HG03175 (cell line): ENCODE results near the gene IGF1R.

Experiments used
- ATAC-seq: cut with Tn5 transposase; IDR thresholded peaks from one replicate; pipeline ENCODE4 v1.9.1; 2021; ENCODE audit warnings: mild to moderate bottlenecking, moderate library complexity; ENCODE audit not compliant: unreplicated experiment

Gene IGF1R

DNA sequence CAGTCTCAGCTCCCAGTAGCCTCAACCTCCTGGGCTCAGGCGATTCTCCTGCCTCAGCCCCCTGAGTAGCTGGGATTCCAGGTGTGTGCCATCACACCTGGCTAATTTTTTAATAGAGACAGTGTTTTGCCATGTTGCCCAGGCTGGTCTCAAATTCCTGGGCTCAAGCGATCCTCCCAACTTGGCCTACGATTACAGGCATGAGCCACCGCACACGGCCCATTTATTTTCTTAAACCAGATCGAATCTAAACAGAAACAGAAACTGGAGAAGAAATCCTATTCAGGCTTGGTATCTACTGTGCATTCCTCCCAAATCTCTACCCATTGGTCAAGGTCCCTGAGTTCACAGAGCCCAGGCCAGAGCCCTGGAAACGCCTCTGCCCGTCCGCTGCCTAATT lies 285.1 kb downstream of the IGF1R start:
- ATAC-seq, result no peak

DNA sequence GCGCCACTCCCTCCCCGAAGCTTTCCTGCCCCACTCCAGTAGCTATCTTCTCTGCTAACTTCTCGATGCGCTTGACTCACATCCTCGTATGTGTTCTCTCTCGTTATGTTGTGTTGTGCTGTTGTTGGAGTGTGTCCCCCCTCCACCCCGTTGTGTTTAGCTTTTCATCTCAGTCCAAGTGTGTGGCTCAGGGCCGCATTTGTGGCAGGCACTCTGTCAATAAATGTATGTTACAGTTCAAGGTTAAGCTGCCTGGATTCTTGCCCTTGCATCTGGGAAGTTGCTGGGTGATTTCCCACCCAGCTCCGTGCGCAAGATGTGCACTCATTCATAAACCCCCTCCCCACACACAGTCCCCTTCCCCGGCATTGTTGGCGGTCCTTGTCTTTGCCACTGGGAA lies 287.4 kb downstream of the IGF1R start:
- ATAC-seq, result no peak

DNA sequence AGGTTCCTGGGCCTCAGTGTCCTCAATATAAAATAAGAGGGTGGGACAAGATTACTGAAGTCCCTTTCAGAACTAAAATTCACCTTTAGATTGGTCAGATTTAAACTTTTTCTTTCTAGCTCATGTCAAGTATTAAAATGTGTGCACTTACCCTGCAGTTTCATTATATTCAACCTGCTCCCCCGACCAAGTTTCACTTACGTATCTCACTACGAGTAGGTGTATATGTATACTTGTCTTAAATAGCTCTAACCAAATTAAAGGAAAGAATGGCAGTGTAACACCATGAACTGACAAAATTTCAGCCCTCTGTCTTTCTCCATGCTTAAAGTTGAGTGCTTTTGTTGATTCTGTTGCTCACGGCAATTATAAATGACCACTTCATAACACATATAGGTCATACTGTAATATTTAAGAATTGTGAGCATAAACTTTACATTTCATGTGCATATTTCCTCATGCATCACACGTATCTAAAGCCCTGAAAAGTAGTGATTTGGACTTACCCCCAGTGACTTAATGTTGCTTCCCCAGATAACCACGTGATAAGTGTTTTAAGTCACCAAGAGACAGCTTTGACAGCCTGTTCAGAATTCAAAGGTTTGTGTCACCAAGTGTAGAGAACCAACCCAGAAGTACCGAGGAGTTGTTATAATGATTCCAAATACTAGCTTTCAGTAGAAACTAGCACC lies 289.2 kb downstream of the IGF1R start:
- peak; percentile 72 for ATAC-seq

DNA sequence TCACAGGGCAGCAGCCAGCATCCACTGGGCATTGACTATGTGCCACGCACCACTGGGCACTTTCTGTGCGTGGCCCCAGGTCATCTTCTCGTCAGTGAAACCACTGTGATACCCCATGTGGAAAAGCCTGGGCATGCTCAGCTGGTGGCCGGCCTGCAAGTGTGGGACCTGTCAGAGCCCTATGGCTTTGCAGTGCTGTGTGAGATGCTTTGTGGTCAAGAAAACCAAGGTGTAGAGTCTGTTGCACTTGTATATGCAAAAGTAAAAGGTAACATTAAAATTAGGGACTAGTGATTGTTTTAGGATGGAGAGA lies 289.7 kb downstream of the IGF1R start:
- peak; percentile 69 for ATAC-seq

DNA sequence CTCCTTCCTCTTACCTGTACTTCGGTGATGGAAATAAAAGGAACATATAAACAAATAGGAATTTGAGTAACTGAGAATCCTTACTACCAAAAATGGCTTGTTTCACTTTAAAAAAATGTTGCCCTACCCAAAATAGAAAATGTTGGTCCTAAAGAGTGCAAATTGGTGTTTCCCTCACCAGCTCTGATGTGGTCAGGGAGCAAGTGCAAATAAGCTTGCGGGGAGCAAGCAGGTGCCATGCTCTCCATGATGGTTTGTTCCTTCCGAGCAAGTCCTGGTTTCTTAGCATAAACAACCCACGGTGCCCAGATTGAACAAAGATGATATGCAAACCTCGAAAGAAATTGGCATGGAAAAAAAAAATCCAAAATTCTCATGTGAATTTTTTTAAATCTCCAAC lies 290.5 kb downstream of the IGF1R start:
- no peak for ATAC-seq

DNA sequence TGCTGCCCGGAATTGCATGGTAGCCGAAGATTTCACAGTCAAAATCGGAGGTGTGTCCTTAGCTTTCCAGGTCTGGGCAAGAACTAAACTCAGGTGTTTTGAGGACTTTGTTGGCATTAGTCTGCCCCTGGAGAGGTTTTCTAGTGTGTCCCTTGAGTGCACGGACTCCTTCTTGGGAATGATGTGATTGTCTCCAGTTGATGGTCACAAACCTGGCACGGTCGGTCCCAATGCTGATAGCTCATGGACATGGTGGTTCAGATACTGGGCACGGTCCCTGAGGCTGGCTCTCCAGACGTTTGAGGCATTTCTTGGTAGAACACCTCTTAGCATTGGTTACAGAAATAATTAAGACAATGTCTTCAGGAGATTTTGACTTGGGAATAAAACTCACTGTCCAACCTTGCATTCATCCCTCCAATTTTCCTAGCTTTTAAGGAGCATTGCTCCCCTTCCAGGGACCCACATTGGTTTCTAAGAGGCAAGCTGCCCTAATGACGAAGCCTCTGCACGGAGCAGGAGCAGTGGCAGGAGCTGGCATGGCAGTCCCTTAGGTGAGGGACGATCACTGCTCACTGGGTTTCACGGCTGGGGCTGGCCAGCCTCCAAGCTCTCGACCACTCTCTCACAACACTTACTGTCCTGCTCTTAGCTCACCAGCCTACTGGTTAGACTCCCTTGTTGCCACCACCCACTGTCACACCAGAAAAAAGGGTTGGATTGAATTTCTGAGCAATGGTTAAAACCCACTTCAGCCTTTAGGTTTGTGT lies 291.2 kb downstream of the IGF1R start:
- no peak for ATAC-seq

DNA sequence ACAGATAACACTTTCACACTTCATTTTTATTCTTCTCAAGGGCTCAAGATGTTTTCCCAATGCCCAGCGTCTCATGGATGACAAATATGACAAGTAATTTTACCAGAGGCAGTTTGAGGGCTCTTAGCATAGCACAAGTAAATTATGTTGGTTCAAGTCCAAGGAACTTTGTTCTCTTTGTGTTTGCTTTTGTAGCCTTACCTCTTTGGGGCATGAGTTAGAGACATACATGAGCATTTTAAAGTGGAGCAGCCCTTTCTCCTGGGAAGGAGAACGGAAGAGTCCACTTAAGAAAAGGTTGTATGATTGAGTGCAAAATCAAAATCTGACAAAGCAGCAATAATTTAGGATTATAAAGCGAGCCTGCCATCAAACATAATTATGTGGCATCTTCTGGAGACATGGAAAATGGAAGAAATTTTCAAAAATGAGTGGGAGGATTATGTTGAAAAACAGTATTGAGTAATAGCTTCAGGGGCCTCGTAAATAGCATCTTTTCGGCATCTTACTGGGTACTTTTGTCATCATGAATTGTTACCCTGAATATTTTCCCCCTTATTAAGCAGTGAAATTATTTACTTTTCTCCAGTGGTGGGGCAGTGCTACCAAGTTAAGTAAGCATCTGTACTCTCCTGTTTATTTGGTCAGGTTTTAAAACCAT lies 293.4 kb downstream of the IGF1R start:
- no peak for ATAC-seq

DNA sequence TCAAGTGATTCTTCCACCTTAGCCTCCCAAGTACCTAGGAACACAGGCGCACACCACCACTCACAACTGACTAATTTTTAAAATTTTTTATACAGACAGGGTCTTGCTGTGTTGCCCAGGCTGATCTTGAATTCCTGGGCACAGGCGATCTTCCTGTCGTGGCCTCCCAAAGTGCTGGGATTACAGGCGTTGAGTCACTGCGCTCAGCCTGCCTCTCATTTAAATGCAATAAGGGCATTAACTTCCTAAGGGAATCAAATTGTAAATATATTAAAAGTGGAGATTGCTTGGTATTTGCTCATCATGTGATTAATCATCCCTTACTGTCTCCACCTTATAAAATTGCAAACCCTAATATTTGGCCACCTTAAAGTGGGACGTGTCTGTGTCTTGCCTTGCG lies 294.1 kb downstream of the IGF1R start:
- ATAC-seq, result no peak

DNA sequence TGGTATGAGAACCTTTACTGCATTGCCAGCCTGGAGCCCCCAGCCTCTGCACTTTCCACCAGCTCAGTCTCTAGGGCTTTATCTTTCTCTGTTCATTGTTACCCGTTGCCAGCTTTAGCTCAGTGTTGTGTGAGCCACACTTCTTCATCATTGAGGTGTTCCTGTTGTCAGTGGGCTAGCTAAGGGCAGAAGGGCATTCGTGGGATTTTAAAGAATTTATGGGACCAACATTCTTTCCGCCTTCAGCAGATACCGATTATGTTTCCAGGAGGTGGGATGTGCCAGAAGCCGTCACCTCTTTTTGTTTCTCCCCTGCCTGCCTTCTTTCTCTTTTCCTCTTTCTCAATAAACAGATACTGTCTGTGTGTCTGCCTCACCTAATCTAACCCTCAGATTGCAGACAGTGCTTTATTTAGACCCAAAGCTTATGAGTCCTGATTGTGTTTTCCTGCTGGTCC lies 294.7 kb downstream of the IGF1R start:
- no peak for ATAC-seq

DNA sequence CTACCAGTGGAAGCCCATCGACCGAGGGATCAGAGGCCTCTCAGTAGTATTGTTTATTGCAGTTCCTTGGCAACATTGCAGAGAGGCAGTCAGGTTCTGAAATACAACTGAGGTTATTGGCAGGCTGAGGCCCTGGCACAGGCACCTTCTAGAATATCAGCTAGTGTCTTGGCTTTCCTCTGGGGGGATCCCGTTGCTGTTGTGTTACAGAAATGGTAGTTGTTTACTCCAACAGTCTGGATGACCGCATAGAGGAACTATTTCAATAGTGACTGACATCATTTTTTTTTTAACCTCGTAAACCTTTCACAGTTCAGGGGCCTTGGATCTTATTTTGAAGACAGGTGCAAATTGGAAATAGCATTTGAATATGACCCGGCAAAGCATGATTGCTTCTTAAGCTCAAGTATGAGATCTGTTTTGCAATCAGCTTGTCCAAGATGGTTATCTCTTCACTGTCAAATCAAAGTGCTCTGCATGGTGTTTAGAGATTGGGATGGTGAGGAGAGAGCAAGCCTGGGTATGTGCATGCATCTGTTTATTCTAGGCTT lies 295.3 kb downstream of the IGF1R start:
- no peak for ATAC-seq

DNA sequence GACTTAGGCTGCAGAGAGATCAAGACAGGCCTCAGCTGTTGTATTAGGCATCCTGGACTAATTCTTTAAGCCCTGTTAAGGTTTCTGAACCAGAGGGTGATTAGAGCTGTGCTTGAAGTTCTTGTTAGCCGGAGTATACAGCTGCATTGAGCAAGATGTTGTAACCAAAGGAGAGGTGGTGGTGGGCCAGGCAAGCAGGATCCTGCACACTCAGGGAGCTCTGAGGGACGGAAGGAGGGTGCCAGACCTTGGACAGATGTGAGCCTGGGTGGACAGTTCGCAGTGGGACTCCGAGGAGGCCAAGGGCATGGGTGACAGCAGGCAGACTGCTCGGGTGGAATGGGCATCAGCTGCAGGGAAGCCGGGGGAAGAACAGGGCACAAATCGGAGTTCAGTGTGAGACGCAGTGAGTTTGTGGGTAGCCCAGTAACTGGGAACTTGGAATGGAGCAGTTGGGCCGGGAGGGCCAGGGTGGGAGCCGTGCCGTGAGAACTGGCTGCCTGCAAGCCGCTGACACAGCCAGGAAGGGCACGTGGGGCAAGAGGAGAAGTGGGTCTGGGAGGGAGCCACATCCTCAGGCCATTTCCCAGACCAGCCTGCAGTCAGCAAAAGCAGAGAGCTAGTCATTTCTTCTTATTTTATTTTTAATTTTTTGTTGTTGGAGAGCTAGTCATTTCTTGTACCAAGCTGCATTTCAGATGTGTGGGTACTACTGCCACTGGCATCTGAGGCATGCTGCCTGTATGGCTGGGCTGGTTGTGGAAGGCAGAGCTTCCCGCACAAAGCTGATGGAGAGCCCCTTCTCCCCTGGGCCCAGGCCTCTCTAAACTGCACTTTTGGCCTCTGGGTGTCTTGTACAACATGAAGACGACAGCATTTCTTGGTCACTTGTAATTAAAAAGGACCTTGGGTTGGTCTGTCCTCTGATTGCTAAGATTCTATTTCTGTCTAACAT lies 298.2 kb downstream of the IGF1R start:
- ATAC-seq, result no peak

DNA sequence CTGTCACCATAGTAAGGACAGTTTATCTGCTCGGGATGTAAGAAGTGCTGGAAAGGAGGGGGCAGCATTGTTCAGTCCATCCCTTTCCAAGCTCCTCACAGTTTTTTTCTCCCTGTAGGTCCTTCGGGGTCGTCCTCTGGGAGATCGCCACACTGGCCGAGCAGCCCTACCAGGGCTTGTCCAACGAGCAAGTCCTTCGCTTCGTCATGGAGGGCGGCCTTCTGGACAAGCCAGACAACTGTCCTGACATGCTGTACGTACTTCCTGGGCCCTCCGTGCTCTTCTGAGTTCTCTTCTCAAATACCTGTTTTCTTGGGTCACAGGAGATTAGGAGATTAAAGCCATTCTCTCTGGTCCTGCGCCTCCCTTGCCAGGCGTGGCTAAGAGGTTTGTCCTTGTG lies 300.1 kb downstream of the IGF1R start:
- no peak for ATAC-seq

DNA sequence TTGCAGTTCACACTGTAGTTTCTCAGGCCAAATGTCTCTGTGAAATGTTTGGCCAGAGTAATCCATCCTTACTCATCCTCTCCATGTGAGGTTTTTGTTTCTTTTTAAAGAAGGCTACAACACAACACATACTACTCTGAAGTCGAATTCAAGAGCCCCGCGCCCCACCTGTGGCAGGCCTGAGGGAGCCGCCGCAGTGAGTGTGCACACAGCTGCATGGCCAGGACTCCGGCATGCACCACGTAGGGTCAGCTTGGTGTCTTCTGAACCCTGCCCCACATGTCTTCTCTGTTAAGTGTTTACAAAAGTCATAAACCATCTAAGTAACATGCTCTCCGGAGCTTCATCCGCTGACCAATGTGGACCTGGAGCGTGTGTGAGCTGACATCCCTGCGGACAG lies 300.6 kb downstream of the IGF1R start:
- no peak for ATAC-seq

DNA sequence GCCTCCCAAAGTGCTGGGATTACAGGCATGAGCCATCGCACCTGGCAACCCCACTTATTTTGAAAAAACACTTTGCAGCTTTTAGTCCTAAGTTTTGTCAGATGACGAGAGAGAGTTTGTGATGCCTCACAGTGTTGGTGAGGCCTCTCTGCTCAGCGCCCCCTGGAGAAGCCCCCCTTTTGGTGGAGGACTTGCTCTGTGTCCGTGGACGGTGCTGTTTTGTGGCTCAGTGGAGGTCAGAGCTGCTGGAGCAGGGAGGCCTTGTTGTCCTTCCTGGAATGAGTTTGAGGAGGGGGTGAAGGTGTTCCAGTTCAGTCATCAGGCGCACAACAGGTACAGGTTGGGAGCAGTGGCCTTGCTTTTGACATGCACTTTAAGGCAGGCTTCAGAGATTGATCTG lies 301.3 kb downstream of the IGF1R start:
- no peak for ATAC-seq

DNA sequence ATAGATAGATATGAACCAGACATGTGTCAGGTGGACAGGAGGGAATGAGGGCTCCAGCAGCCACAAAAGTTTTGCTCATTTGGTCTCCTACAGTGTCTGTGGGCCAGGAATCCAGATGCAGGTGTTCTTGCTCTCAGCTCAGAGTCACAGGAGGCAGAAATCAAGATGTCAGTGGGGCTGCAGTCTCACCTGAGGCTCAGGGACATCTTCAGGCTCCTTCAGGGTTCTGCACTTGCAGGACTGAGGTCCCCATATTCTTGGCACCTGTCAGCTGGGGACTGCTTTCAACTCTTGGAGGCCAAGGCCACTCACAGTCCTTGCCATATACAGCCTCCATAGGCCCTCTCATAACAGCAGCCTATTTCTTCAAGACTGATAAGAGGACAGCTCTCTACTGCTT lies 301.9 kb downstream of the IGF1R start:
- ATAC-seq, result no peak

DNA sequence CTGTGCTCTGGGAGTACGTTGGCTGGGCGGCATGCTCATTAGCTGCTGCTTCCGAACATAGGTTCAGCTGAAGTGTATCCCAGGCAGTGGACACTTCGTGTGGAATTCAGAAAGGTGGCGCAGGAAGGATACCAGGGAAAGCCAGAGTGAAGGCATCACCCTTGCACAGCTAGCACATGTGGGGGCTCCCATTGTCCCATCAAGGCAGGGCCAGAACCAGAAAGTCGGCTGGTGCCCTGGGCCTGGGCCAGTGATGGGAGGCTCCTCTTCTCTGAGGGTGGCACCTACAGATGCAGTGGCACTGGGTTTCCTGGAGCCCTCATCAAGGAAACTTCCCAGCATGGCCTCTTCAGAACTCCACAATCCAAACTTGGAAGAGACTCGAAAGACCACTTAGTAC lies 302.7 kb downstream of the IGF1R start:
- ATAC-seq, result no peak

DNA sequence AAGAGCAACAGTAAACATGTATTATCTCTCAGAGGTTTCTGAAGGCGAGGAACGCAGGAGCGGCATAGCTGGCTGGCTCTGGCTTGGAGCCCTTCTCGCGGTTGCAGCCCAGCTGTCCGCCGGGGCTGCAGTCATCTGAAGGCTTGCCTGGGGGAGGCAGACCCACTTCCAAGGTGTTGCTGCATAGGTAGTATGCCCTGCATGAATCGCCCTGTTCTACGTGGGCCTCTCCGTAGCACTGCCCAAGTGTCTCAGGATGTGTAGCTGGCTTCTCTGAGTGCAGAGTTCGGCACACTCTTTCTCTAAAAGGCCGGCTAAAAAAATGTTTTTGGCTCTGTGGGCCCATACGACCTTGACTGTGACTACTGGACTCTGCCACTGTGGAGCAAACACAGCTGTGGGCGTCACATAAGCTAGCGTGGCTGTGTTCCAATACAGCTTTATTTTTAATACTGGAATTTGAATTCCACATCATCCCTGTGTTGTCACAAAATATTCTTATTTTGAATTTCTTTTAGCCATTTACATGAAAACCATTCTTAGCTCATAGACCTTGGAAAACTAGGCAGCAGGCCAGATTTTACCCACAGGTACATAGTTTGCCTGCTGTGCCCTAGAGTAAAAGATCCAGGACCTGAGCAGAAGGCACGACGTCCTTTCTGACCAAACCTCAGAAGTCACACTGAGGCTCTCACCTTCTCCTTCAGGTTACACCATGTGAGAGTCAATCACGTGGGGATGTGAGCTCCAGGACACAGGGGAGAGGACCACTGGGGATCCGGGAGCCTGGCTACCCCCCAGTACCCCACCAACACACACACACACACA lies 303.4 kb downstream of the IGF1R start:
- no peak for ATAC-seq

DNA sequence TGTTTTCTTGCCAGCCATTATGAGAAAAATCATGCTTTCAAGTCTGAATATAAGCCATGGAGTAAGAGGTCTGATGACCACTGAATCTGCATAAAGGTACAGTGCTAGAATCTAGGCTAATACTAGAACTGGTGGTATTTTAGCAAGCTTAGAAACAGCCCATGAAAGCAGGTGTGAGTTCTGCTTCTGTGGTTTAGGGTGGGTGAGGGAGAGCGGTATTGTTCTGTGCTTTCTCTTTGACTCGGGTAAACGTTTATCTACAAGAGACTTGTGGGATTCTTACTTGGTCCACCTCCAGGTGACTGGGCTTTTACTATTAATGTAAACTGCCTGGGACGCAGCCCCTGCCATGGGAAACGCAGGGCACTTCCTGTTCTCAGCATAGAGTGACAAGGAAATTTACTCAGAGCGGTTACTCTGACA lies 304.1 kb downstream of the IGF1R start:
- ATAC-seq, result peak; percentile 94

DNA sequence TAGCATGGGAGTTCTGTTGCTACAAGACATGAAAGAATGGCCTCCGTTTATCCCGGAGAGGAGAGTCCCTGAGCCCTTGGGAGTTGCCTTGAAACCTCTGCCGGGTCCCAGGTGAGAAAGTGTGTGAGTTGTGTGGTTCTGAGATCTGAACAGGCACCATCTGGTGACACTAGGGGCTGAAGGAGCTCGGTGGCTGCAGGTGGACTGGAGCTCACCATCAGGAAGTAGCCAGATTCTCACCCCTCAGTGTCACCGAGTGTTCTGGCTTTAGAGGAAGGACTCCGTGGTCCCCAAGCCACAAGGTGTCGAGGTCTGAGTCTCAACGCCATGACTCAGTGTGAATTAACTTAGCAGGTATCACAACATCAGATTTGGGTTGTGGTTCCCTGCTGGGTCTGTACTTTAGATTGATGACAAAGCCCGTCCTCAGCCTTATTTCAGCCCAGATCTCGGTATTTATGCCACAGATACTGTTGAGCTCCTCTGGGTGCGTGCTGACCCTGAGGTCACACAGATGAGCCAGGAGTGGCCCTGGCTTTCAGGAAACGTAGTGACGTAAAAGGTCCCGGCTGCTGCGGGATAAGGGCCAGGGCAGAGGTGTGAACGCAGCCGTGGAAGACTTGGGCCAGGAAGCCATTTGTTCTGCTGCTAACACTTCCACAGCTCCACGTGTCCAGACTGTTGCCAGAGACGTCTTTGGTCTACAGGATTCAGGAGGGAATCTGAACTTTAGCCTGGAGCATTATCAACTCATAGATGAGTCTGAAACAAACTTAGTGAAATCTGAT lies 304.9 kb downstream of the IGF1R start:
- peak; percentile 53 for ATAC-seq
